ENCODE data around the gene TNFRSF13B. TPM values are rescaled to one million over a fixed set of nuclear protein-coding genes. Genes with fewer than 3 reads are reported as not detected.

TNFRSF13B gene
- total RNA-seq, 1 experiment from 2014 or later = not detected

GRCh38 chr17:16938496-16939207, 33.3 kb downstream of the TNFRSF13B start:
- DNase-seq (ENCODE audit: low spot score) = no peak

GRCh38 chr17:16938031-16938430, 33.9 kb downstream of the TNFRSF13B start:
- no peak for DNase-seq (ENCODE audit: low spot score)

- no peak for DNase-seq (ENCODE audit: low spot score)
Observed at GRCh38 chr17:16937431-16937830, 34.5 kb downstream of the TNFRSF13B start.

- no peak for DNase-seq (ENCODE audit: low spot score)
Observed at GRCh38 chr17:16936536-16937310, 35.2 kb downstream of the TNFRSF13B start.

- no peak for DNase-seq (ENCODE audit: low spot score)
Observed at GRCh38 chr17:16935786-16936185, 36.1 kb downstream of the TNFRSF13B start.

- DNase-seq (ENCODE audit: low spot score) = no peak
Observed at GRCh38 chr17:16935241-16935663, 36.7 kb downstream of the TNFRSF13B start.

GRCh38 chr17:16934836-16935235, 37.1 kb downstream of the TNFRSF13B start:
- no peak for DNase-seq (ENCODE audit: low spot score)

GRCh38 chr17:16934133-16934795, 37.7 kb downstream of the TNFRSF13B start:
- no peak for DNase-seq (ENCODE audit: low spot score)

GRCh38 chr17:16933317-16934132, 38.4 kb downstream of the TNFRSF13B start:
- no peak for DNase-seq (ENCODE audit: low spot score)

- no peak for DNase-seq (ENCODE audit: low spot score)
Observed at GRCh38 chr17:16932611-16933010, 39.3 kb downstream of the TNFRSF13B start.

GRCh38 chr17:16932156-16932555, 39.8 kb downstream of the TNFRSF13B start:
- DNase-seq (ENCODE audit: low spot score) = no peak

GRCh38 chr17:16931318-16932060, 40.4 kb downstream of the TNFRSF13B start:
- DNase-seq (ENCODE audit: low spot score) = no peak

GRCh38 chr17:16930571-16931317, 41.2 kb downstream of the TNFRSF13B start:
- DNase-seq (ENCODE audit: low spot score) = no peak

GRCh38 chr17:16929757-16930520, 42.0 kb downstream of the TNFRSF13B start:
- DNase-seq (ENCODE audit: low spot score) = no peak

- DNase-seq (ENCODE audit: low spot score) = no peak
Observed at GRCh38 chr17:16929035-16929680, 42.8 kb downstream of the TNFRSF13B start.

GRCh38 chr17:16928406-16929034, 43.4 kb downstream of the TNFRSF13B start:
- DNase-seq (ENCODE audit: low spot score) = no peak

- no peak for DNase-seq (ENCODE audit: low spot score)
Observed at GRCh38 chr17:16927641-16928321, 44.1 kb downstream of the TNFRSF13B start.
